Measurements from ENCODE around the gene MED10. TPM values are rescaled to one million over a fixed set of nuclear protein-coding genes. Genes with fewer than 3 reads are reported as not detected.
A peak's percentile ranks its signal among the peaks of the same experiment; 100 is the strongest.

The MED10 gene
- total RNA-seq, 1 experiment from 2014 or later: 26.8 TPM

DNA sequence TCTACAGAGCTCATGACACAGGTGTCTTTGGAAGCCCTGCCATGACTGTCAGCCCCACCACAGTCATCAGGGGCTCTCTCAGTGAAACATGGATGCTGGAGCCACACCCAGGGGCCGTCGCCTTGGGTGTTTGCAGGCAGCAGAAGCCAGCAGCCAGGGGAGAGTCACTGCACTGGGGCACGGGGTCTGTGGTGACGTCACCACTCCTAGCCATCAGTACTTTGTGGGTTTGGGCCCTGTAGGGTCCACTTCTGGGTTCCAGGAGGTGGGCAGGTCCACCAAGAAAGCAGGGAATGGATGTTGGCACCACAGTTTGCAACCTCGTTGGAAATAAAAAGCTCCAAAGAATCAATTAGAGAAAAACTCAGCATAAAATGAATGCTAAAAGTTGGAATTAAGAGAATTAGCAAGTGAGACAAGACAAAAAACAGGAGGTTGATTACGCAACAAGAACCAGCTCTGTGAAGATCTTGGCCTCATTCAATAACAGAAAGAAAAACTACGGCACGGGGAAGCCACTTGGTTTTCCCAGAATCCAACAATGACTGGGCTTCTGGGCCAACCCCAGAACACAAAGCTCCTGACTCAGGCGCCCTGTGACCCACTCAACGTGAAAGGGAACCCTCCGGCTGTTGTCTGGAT is 34.3 kb downstream of the MED10 start:
- Histone ChIP-seq H3K36me3 (no peaks in the 10 kb centered on the region), H3K27me3 (replicated peaks) (no peaks in the 10 kb centered on the region), H3K4me3 (no peak overlapping the region), H3K4me1 (replicated peaks) (no peaks in the 10 kb centered on the region), H3K9me3 (replicated peaks) (no peaks in the 10 kb centered on the region), H3K27ac (no peak overlapping the region)
- DNase-seq (ENCODE audit: low read depth in 1 of 2, low spot score in 2 of 2): no peak

DNA sequence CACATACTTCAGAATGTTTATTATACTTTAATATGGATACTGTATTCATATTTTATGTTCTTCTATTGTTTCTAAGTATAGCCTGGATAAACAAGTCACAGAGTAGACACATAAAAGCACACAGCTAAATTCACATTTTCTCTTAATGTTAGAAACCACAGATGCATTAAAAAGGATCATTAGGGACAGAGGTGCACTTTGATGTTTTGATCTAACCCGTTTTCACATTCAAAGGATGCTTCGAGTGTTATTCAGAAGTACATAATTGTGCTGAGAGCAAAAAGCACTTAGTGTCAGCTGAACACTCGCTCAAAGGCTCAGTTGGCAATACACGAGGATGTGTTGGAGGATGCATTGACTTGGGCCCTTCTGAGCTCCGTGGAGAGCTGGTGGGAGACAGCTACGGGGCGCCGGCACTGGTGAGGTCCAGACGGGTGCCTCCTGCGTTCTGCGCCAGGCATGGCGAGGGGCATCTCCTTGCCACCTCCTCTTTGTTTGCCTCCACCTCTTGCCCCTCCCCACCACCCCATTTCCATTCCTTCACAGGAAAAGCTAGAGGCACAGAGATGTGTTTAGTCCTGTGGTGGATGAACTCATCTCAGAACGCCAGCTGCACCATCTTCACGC is 35.5 kb downstream of the MED10 start:
- no peak for DNase-seq (ENCODE audit: low read depth in 1 of 2, low spot score in 2 of 2)
- no peaks in the 10 kb centered on the region for H3K27me3 ChIP-seq (replicated peaks)
- H3K9me3 ChIP-seq (replicated peaks): no peaks in the 10 kb centered on the region
- H3K27ac ChIP-seq: no peak overlapping the region
- H3K4me3 ChIP-seq: no peak overlapping the region
- no peaks in the 10 kb centered on the region for H3K36me3 ChIP-seq
- H3K4me1 ChIP-seq (replicated peaks): no peaks in the 10 kb centered on the region

DNA sequence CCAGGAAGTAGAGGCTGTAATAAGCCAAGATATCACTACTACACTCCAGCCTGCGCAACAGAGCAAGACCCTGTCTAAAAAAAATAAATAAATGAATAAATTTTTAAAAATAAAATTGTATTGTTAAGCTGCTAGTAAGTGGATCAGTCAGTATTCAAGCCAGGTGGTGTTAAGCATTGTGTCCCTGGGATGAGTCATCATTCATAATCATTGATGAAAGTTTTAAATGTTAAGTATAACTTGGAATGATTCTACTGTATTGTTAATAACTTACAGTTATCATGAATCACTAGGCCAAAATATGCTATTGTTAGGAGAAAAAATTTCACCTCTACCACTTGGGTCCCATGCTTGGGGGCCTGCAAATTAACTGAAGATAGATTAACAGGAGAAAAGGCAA is 38.2 kb downstream of the MED10 start:
- Histone ChIP-seq H3K27me3 (replicated peaks) (no peaks in the 10 kb centered on the region), H3K36me3 (no peaks in the 10 kb centered on the region), H3K4me1 (replicated peaks) (no peaks in the 10 kb centered on the region), H3K4me3 (no peak overlapping the region), H3K9me3 (replicated peaks) (no peaks in the 10 kb centered on the region), H3K27ac (no peak overlapping the region)
- no peak for DNase-seq (ENCODE audit: low read depth in 1 of 2, low spot score in 2 of 2)

DNA sequence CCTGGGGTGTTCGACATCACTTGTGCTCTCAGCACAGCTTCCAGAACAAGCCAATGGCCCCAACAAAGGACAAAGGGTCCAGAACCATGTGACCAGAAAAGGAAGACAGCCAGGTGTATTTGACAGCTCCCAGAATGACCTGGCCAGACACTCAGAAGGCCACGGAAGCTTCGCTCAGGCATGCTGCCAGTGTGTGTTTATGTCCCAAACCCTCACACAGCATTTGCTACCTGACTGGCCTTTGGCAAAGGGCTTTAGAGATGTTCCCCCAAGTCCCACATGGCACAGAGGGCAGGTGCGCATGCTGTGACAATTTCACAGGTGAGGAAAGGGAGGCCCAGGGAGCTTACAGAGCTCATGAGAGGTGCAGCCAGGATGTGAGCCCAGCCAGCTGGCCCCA is 39.5 kb downstream of the MED10 start:
- Histone ChIP-seq H3K36me3 (no peaks in the 10 kb centered on the region), H3K9me3 (replicated peaks) (no peaks in the 10 kb centered on the region), H3K27ac (no peak overlapping the region), H3K27me3 (replicated peaks) (no peaks in the 10 kb centered on the region), H3K4me3 (no peak overlapping the region), H3K4me1 (replicated peaks) (no peaks in the 10 kb centered on the region)
- no peak for DNase-seq (ENCODE audit: low read depth in 1 of 2, low spot score in 2 of 2)

DNA sequence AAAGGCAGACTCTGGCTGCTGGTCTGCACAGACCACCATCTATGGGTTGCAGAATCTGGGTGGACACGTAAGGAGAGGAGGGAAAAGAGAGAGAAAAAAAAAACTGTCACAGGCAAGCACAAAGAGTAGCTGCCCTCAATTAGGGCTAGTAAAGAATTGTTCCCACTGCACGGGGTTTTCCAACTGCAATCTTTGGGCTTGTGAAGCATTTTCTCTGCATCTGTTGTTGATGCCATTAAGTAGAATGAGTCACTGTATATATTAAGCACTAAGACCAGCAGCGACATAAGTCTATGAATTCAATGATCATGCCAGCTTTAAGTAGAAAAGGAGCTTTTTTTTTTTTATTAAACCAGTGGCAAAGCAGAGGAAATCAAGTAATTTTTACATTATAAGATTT is 40.2 kb downstream of the MED10 start:
- peak in 1 of 2 experiments; percentile 11 for DNase-seq (ENCODE audit: low read depth in 1 of 2, low spot score in 2 of 2)
- H3K4me1 ChIP-seq (replicated peaks): no peaks in the 10 kb centered on the region

DNA sequence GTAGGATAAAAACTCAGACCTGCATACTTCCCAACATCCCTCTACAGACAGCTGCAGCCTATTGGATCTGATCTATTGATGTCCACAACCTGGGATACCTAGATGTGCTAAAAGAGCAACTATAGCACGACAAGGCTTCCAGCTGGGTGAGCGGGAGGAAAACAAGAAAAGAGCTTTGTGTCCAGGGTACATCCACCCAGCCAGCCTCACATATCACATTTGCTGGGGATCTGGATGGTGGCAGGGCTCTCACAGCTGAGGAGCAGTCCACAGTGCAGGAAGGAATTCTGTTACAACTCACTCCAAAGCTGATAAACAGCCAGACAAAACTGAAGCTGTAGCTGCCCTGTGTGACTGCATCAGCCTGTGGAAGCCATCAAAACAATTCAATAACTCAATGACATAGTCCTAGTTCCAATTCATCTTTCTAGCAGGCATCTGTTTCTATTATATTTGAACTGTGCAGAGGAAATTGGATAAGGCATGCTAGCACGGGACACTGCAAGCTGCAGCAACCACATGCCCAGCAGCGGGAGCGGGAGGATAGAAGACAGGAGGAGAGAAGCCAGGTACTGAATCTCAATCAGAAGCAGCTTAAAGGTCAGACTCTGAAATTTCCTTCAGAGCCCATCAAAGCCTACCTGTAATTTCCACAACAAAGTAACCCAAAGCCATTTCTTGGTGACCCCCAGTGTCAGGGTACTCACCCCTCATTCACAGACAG is 45.0 kb downstream of the MED10 start:
- H3K27ac ChIP-seq: no peak overlapping the region
- DNase-seq (ENCODE audit: low read depth in 1 of 2, low spot score in 2 of 2): no peak

More for the DNA sequence above, 40.2 kb downstream of the MED10 start:
- H3K27ac ChIP-seq: no peak overlapping the region
- no peaks in the 10 kb centered on the region for H3K9me3 ChIP-seq (replicated peaks)
- no peaks in the 10 kb centered on the region for H3K27me3 ChIP-seq (replicated peaks)
- H3K36me3 ChIP-seq: no peaks in the 10 kb centered on the region
- no peak overlapping the region for H3K4me3 ChIP-seq

DNA sequence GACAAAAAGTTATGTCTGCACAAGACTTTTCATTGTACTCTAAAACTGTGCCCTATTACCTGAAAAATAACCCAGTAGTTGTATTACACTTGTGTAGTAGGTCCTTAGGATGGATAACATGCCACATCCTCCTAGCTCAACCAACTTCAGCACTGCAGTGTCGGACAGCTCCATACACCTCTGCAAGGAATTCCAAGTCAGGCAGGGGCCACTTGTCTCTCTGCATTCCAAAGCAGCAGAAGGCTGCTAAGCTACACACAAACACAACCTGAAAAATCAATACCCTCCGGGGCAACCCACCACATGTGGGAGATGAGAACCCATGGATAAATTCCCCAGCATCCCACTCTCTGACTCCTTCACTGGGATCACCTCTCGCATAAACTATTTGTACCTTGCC is 50.2 kb downstream of the MED10 start:
- Histone ChIP-seq H3K36me3 (no peaks in the 10 kb centered on the region), H3K4me1 (replicated peaks) (no peaks in the 10 kb centered on the region), H3K9me3 (replicated peaks) (no peaks in the 10 kb centered on the region), H3K27me3 (replicated peaks) (no peaks in the 10 kb centered on the region), H3K27ac (no peak overlapping the region), H3K4me3 (no peak overlapping the region)
- no peak for DNase-seq (ENCODE audit: low read depth in 1 of 2, low spot score in 2 of 2)

More for the DNA sequence above, 45.0 kb downstream of the MED10 start:
- Histone ChIP-seq H3K27me3 (replicated peaks) (no peaks in the 10 kb centered on the region), H3K4me1 (replicated peaks) (no peaks in the 10 kb centered on the region), H3K36me3 (no peaks in the 10 kb centered on the region), H3K4me3 (no peak overlapping the region), H3K9me3 (replicated peaks) (no peaks in the 10 kb centered on the region)

DNA sequence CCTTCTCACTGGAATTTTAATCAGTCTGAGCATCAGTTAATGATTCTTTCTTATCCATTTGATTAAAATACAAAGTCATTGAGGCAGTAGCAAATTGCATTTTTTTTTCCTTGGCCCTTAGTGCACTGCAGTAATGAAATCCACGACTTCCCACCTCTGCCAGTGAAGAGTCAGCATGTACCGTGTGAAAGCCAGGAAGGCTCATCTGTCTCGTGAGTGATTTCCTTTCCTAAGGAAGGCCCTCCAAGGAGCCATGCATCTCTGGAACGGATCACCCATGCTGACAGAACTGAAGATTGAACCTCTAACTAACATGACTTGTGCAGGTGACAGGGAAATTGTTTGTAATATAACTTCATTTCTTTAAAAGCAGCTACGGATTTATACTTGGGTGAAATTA is 51.6 kb downstream of the MED10 start:
- no peak for DNase-seq (ENCODE audit: low read depth in 1 of 2, low spot score in 2 of 2)
- Histone ChIP-seq H3K9me3 (replicated peaks) (peaks cover 4% of the 10 kb centered on the region; the same call in 1 of the 2 replicates), H3K4me1 (replicated peaks) (no peaks in the 10 kb centered on the region), H3K36me3 (no peaks in the 10 kb centered on the region), H3K4me3 (no peak overlapping the region), H3K27me3 (replicated peaks) (no peaks in the 10 kb centered on the region), H3K27ac (no peak overlapping the region)

DNA sequence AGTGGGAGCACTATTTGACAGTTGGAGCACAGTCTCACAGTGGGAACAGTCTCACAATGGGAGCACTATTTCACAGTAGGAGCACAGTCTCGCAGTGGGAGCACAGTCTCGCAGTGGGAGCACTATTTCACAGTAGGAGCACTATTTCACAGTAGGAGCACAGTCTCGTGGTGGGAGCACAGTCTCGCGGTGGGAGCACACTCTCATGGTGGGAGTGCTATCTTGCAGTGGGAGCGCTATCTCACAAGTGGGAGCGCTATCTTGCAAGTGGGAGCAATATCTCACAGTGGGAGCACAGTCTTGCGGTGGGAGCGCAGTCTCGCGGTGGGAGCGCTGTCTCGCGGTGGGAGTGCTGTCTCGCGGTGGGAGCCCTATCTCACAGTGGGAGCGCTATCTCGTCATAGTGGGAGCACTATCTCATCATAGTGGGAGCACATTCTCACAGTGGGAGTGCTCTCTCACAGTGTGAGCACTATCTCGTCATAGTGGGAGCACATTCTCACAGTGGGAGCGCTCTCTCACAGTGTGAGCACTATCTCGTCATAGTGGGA is 56.1 kb downstream of the MED10 start:
- Histone ChIP-seq H3K27ac (no peak overlapping the region), H3K36me3 (no peaks in the 10 kb centered on the region), H3K4me1 (replicated peaks) (no peaks in the 10 kb centered on the region), H3K9me3 (replicated peaks) (peaks cover 8% of the 10 kb centered on the region; the same call in 1 of the 2 replicates), H3K27me3 (replicated peaks) (no peaks in the 10 kb centered on the region), H3K4me3 (no peak overlapping the region)
- DNase-seq (ENCODE audit: low read depth in 1 of 2, low spot score in 2 of 2): no peak

Other genes starting within 250 kb of the MED10 start
- gene UBE2QL1, start 70.3 kb upstream of the MED10 start, total RNA-seq (2014; rRNA removed; shearing (Covaris generic)): not detected in 2 replicates